GM18502 (cell line): ENCODE measurements around the gene ASXL2.
"Not testable (repeated sequence)": the region's sequence is repeated elsewhere in the genome, so short reads cannot be mapped to it uniquely, and the experiment has no call there.

Experiments used
- ATAC-seq: cut with Tn5 transposase; IDR thresholded peaks from one replicate; pipeline ENCODE4 v1.9.1; 2021; ENCODE audit warnings: mild to moderate bottlenecking; ENCODE audit not compliant: unreplicated experiment, poor library complexity

ASXL2 gene

DNA sequence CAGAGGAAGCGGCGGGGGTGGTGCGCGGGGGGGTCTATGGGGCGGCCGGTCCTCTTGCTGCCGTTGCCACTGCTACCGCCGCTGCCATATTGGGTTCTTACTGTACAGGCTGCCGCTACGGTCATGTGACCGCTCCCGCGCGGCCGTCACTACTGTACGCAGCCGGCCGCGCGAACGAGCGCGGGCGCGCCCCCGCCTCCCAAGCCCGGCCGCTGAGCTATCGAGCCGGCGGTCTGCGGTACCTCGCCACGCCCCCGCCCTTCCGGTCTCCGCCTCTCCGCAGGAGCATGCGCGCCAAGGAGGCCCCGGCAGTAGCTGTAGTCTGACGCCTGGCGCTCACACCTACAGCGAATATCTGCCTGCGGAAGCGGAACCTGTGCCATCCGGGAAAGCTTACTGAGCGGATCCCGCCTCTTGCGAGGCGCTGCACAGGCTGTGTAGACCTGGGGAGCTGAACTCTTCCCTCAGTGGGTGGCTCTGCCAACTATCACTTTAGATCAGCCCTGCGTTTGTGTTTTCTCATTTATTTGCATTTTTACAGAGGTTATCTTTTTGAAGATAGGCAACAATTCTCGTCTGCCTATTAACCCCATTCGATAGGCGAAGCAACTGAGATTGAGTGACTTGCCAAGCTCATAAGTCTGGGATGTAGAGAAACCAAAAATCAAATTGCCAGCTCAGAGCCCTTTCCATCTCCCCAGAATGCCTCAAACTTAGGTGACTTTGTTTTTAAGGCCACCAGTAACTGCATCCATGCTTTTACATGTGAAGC, at the start of gene ASXL2:
Gene ASXL2, minus strand, starts transcription at position 127 of the 772 bp plus-strand sequence. CDS start 265 bp downstream, outside the sequence.
- ATAC-seq = peak; percentile 92

DNA sequence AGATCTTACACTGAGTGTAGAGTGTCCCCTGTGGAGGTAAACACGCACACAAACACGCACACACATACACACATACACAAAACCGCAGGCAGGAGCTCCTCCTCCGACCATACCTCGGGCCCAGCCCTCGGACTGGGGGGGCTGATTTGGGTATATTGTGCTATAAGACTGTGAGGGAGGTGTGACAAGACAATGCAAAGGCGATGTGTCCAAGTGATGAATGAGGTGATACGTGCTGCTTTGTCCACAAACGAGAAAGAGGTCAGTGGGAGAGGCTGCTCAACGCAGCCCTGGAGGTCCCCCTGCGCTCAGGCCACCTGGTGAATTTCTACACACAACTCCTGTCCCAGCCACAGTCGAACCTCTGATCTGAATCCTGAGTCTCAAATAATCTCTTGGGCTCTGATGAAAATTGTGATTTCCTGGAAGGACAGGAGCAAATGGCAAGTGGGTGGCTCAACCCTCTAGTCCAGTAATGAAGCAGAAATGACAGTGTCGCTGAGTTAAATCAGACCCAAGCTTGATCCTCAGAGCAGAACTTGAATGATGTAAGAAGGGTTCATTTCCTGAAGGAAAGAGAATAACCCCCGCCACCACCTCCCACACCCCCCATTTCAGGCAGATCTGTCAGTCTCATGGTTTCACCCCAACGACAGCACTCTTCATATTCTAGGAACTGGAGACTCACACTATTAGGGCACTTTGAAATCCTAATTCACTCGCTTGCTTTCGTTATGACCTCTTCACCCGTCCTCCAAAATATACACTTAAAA, 48.9 kb upstream of the ASXL2 start:
- ATAC-seq = no peak

DNA sequence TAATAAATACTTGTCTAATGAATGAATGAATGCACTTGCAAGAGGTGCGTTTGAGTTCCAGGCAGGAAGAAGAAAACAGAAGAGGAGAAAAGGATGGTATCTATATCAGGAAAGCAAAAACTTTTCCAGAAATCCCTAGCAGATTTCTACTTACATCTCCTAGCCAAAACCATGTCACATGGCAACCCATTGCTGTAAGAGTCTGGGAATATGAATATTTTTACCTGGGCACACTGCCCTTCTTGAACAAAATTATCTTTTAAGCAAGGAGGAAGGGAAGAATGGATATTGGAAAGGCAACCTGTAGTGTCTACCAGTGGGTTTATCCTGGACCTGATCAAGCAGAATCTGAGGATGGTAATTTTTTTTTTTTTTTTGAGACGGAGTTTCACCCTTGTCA, 44.2 kb upstream of the ASXL2 start:
- ATAC-seq = no peak

DNA sequence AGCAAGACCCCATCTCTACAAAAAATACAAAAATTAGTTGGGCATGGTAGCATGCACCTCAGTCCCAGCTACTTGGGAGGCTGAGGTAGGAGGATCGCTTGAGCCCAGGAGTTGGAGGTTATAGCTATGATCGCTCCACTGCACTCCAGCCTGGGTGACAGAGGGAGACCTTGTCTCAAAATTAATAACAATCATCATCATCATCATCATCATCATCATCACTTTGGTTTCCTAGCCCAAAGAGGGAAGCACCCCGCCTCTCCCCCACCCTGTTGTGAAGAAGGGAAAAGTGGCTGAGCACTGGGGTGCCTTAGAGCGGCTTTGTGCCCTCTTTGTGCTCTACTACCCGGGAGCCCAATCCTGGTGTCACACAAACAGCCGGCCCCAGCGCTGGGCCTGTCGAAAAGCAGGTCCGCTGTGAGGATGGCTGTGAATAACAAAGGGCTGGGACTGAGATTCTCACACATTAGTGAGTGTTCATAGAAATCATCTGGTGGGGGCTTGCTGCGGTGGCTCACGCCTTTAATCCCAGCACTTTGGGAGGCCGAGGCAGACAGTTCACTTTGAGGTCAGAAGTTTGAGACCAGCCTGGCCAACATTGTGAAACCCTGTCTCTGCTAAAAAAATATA, 42.6 kb upstream of the ASXL2 start:
- ATAC-seq = no peak

DNA sequence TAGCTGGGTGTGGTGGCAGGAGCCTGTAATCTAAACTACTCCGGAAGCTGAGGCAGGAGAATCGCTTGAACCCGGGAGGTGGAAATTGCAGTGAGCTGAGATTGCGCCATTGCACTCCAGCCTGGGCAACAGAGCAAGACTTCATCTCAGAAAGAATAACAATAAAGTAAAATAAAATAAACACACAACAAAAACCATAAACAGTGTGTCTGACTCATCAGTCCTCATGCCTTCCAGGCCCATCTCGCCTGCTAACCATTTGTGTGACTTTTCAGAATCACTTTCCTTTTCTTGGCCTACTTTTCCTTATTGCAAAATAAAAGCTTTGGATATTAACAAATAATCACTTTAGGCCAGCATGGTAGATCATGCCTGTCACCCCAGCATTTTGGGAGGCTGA, 42.0 kb upstream of the ASXL2 start:
- no peak for ATAC-seq

DNA sequence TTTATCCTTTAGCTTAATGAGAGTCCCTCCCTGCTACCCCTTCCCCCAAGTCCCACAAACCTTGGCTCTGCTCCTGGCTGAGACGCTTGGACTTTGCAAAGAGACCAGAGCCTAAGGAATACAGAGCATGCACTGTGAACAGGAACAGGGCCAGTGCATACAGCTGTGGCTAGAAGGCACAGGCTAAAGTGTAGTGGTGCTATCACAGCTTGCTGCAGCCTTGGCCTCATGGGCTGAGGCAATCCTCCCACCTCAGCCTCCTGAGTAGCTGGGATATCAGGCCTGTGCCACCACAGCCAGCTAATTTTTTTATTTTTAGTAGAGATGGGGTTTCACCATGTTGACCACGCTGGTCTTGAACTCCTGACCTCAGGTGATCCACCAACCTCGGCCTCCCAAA, 39.5 kb upstream of the ASXL2 start:
- no peak for ATAC-seq

DNA sequence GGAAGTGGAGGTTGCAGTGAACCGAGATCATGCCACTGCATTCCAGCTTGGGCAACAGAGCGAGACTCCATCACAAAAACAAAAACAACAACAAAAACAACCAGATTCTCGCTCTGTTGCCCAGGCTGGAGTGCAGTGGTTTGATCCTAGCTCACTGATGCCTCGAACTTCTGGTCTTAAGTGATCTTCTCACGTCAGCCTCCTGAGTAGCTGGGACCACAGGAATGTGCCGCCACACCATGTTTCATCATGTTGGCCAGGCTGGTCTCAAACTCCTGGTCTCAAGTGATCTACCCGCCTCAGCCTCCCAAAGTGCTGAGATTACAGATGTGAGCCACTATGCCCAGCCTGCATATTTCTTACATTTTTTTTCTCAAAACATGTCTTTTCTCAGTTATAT, 39.1 kb upstream of the ASXL2 start:
- ATAC-seq = not testable (repeated sequence)

DNA sequence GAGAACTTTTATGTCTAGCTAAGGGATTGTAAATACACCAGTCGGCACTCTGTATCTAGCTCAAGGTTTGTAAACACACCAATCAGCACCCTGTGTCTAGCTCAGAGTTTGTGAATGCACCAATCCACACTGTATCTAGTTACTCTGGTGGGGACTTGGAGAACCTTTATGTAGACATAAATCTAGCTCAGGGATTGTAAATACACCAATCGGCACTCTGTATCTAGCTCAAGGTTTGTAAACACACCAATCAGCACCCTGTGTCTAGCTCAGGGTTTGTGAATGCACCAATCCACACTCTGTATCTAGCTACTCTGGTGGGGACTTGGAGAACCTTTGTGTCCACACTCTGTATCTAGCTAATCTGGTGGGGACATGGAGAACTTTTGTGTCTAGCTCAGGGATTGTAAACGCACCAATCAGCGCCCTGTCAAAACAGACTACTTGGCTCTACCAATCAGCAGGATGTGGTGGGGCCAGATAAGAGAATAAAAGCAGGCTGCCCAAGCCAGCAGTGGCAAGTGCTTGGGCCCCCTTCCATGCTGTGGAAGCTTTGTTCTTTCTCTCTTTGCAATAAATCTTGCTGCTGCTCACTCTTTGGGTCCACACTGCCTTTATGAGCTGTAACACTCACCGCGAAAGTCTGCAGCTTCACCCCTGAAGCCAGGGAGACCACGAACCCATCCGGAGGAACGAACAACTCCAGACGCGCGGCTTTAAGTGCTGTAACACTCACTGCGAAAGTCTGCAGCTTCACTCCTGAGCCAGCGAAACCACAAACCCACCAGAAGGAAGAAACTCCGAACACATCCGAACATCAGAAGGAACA, 37.9 kb upstream of the ASXL2 start:
- ATAC-seq = not testable (repeated sequence)

DNA sequence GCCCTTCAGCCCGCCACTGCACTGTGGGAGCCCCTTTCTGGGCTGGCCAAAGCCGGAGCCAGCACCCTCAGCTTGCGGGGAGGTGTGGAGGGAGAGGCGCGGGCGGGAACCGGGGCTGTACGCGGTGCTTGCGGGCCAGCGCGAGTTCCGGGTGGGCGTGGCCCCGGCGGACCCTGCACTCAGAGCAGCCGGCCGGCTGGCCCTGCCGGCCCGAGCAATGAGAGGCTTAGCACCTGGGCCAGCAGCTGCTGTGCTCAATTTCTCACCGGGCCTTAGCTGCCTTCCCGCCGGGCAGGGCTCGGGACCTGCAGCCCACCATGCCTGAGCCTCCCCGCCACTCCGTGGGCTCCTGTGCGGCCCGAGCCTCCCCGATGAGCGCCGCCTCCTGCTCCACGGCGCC, 37.1 kb upstream of the ASXL2 start:
- ATAC-seq = not testable (repeated sequence)

DNA sequence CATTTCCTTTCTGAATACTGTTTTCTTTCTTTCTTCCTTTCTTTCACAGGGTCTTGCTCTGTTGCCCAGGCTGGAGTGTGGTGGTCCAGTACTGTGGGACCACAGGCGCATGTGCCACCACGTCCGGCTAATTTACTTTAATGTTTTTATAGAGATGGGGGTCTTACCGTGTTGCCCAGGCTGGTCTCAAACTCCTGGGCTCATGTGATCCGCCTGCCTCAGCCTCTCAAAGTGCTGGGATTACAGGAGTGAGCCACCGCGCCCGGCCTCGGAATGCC, 35.3 kb upstream of the ASXL2 start:
- ATAC-seq = not testable (repeated sequence)

DNA sequence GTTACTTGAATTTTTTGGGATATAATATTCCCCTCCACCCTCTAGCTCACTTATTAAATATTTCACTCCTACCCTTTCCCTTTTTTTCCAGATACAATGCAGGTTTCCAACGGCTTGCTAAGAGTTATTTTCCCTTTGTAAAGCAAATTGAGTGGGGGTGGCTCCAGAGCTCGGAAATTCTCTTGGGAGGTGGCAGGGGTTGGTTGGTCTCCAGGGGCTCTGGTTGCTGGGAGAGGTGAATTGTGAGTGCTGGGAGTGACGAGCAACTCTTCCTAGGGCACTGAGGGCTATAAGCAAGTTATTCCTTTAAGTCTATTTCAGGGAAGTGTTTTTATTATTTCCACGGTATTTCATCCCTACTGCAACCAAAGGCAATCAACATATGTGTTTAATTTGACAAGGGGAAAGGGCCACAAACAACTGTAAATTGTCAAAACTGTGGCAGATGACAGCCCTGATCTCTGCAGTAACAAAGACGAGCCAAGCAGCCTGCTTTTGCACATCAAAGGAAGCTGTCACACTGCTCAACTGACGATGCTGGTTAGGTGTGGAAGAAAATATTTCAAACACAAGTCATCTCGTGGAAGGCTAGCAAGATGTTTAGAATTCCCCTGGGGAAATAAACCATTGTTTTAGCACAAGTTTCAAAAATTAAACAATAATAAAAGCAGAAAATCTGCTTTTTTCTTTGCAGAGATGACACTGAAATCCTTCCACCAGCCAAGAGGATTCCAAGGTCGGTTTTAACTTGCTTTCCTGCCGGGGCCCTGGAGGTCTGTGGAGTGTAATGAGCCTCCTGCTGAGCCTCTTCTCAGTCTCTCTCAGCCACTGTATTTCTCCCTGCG, 34.8 kb upstream of the ASXL2 start:
- ATAC-seq = no peak

DNA sequence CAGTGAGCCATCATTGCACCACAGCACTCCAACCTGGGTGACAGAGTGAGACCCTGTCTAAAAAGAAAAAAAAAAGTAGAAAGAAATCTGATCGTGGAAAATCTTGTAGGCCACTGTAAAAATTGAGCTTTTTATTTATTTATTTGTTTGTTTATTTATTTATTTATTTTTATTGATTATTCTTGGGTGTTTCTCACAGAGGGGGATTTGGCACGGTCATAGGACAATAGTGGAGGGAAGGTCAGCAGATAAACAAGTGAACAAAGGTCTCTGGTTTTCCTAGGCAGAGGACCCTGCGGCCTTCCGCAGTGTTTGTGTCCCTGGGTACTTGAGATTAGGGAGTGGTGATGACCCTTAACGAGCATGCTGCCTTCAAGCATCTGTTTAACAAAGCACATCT, 31.3 kb upstream of the ASXL2 start:
- not testable (repeated sequence) for ATAC-seq

DNA sequence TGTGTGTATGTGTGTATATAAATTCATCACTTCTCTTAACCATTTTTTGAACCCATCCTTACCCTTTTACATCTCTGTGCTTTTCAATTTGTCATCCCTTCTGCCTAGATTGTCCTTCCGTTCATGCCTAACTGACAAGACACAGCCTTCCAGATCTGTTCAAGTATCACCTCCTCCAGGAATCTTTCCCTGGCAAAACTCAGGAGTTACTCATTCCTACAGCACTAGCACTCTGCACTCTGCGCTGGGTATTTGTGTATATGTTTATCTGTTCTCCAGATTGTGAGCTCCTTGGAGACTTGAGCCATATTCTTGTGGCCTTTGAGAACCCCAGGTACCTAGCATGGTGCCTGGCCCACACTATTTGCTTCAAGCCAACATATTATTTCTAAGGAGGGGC, 26.8 kb upstream of the ASXL2 start:
- ATAC-seq = no peak

DNA sequence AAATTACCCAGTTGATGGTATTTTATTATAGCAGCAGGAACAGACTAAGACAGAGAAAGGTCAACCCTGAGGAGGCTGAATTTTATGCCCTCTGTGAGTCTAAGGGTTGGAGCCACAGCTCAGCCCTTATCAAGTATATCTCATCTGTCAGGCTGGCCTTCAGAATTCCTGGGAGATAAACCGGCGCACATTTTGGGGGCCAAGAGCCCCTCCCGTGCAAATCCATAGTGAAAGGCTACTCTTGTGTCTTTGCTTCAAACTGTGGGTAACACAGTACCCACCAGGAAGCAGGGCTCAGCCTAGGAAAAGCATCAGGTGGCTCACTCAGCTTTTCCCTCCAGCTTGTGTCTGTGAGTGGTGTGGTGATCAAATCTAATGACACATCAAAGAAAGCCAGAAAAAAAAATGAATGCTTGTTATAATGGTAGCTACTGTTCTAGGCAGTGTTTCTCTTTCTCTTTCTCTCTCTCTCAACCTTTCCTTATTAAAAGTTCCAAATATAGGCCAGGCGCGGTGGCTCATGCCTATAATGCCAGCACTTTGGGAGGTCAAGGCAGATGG, 25.0 kb upstream of the ASXL2 start:
- ATAC-seq = no peak

DNA sequence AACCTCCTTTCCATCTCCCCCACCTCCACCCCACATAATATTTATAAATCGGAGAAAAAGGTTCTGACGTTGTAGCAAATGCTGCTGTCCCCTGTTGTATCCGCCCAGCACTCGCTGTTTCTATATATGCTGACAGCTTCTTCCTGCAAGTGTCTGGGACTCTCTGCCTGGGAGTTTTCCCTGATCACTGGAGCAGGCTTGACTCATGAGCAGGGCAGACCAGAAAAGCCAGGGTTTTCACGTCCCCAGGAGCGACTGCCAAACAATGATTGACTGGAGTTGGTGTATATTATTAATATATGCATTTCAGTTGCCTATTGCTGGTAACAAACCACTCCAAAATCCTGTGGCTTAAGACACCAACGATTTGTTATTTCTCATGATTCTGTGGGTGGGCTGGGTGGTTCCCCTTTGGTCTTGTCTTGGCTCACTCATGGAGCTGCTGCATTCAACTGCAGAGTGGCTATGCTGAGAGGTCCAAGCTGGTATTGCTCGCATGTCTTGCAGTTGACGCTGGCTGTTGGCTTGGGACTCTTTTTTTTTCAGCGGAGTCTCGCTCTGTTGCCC, 21.2 kb upstream of the ASXL2 start:
- ATAC-seq = no peak

DNA sequence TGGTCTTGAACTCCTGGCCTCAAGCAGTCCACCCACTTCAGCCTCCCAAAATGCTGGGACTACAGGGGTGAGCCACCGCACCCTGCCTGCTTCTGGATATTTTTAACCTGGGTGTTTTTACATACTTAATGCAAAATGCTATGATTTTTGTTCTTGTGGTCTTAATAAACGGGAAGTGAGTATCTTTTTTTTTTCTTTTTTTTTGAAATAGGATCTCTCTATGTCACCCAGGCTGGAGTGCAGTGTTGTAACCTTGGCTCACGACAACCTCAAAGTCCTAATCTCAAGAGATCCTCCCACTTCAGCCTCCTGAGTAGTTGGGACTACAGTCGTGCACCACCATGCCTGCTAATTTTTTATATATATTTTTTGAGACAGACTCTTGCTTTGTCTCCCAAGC, 19.2 kb upstream of the ASXL2 start:
- ATAC-seq = no peak

DNA sequence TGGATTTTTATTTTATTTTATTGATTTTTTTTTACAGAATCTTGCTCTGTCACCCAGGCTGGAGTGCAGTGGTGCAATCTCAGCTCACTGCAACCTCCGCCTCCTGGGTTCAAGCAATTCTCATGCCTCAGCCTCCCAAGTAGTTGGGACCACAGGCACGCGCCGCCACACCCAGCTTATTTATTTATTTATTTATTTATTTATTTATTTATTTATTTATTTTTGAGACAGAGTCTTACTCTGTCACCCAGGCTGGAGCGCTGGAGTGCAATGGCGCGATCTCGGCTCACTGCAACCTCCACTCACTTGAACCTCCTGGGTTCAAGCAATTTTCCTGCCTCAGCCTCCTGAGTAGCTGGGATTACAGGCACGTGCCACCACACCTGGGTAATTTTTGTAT, 18.0 kb upstream of the ASXL2 start:
- not testable (repeated sequence) for ATAC-seq

DNA sequence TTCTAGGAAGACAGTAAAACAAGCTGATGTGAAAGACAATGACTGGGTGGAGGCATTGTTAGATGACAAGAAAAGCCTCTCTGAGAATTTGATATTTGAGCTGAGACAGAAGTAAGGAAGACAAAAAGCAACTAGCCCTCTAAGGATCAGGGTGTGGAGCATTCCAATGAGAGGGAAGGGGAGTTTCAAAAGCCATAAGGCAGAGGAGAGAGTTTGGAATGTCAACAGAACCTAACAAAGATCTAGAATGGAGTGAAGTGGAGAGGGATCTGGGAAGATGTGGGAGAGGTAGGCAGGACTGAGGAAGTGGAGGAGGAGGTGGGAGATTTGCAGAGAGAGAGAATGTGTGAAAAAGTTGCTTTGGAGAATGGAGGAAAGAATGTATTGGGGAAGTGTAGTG, 17.3 kb upstream of the ASXL2 start:
- ATAC-seq = no peak

DNA sequence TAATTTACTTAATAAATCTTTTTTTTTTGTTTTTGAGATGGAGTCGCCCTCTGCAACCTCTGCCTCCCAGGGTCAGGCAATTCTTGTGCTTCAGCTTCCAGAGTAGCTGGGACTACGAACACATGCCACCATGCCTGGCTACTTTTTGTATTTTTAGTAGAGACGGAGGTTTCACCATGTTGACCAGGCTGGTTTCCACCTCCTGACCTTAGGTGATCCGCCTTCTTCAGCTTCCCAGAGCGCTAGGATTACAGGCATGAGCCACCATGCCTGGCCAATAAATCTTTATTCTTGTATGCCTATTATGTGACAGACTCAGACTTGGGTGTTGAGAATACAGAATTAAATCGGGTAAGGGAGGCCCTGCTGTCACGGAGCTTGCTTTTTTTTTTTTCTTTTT, 16.7 kb upstream of the ASXL2 start:
- ATAC-seq = no peak
